B cell (primary cell): ENCODE results near the gene EIF4A2.

Source experiments
- CTCF ChIP-seq: fragments of 200-600 bp; IDR thresholded peaks from one replicate; pipeline ENCODE4 v1.8.0; 2022; ENCODE audit warnings: antibody characterized with exemption, mild to moderate bottlenecking
- EZH2 ChIP-seq: IDR thresholded peaks from 2 replicates; pipeline ENCODE4 v1.6.1; 2012; ENCODE audit warnings: borderline replicate concordance, low read depth, mild to moderate bottlenecking, moderate library complexity, low read length; ENCODE audit not compliant: insufficient read depth, poor library complexity, severe bottlenecking

GRCh38 chr3:186751480-186751879, 31.9 kb upstream of the EIF4A2 start:
- TF ChIP-seq CTCF (no peak), EZH2 (no peak)
